Prostate gland (tissue), 2 donors: Measurements from ENCODE around the gene ELAVL1. TPM values are rescaled to one million over a fixed set of nuclear protein-coding genes. Genes with fewer than 3 reads are reported as not detected.

Source experiments
- DNase-seq: peaks from one replicate; pipeline ENCODE4 v3.0.0-alpha.2; 2019; ENCODE audit warnings: low spot score
- H3K27ac ChIP-seq, 2 donors: fragments of 200-600 bp; sonication (generic); 2 replicates each; pipeline ENCODE4 v1.5.1; 2017 to 2019
- H3K27me3 ChIP-seq: fragments of 200-600 bp; sonication (generic); replicated peaks from 2 replicates; pipeline ENCODE4 v1.5.1; 2019; ENCODE audit not compliant: insufficient read depth
- H3K36me3 ChIP-seq, 2 donors: fragments of 200-600 bp; sonication (generic); 1 replicate in 1 of 2; 2 replicates in 1 of 2; pipeline versions ENCODE4 v1.5.1 to v1.8.1; 2017 to 2019
- H3K4me1 ChIP-seq: fragments of 200-600 bp; sonication (generic); replicated peaks from 2 replicates; pipeline ENCODE4 v1.5.1; 2019
- H3K4me3 ChIP-seq, 2 donors: fragments of 200-600 bp; sonication (generic); 2 replicates each; pipeline ENCODE4 v1.5.1; 2017 to 2019
- H3K9me3 ChIP-seq: fragments of 200-600 bp; sonication (generic); 2 replicates; pipeline ENCODE4 v1.5.1; 2017
- CTCF ChIP-seq, 4 experiments: fragments of 200-600 bp in 2 of 4; fragments of 450-650 bp in 2 of 4; sonication (generic) in 2 of 4; IDR thresholded peaks; 1 replicate in 3 of 4; 2 replicates in 1 of 4; pipeline ENCODE4 v1.5.1; 2016 to 2019; ENCODE audit warnings: antibody characterized with exemption in 4 of 4, mild to moderate bottlenecking in 2 of 4, moderate library complexity in 2 of 4
- POLR2A ChIP-seq: fragments of 450-650 bp; IDR thresholded peaks from one replicate; pipeline ENCODE4 v1.6.1; 2016; ENCODE audit warnings: antibody characterized with exemption, mild to moderate bottlenecking
- POLR2AphosphoS5 ChIP-seq: sonication (generic); formaldehyde crosslinking; IDR thresholded peaks from one replicate; pipeline ENCODE4 v1.6.1; 2017; ENCODE audit warnings: antibody characterized with exemption
- WGBS: methylation state at CpG from one replicate; pipeline ENCODE4 v1.1.5; 2018; 5-methylcytosine and 5-hydroxymethylcytosine counted together
- intact Hi-C: fragments of 100-400 bp; cut with DNase I; formaldehyde crosslinking; loops from one replicate; pipeline ENCODE4 v1.14.2; 2022
- total RNA-seq, 2 donors: library from RNA; depleted of rRNA; stranded (reverse); fragments of >200 nt; gene quantifications; one replicate each; pipeline ENCODE4 v1.1.0, GENCODE V29; 2016

The ELAVL1 gene
- total RNA-seq, 2 donors from 2014 or later = 35.6 to 76.9 TPM

- no peaks in the 10 kb centered on the region for H3K27me3 ChIP-seq
- H3K4me1 ChIP-seq = no peaks in the 10 kb centered on the region
- DNase-seq = no peak
- intact Hi-C loops = no loop called here
- no peaks in the 10 kb centered on the region for H3K36me3 ChIP-seq
- H3K27ac ChIP-seq = no peak overlapping the region
- 92% methylated on average over 15 of the region's 15 CpGs for WGBS
- no peak overlapping the region for H3K4me3 ChIP-seq
- no peak for TF ChIP-seq POLR2A
- TF ChIP-seq POLR2AphosphoS5 = no peak
- H3K9me3 ChIP-seq = no peaks in the 10 kb centered on the region
Observed at GRCh38 chr19:7968008-7968795, 37.2 kb downstream of the ELAVL1 start.

- no peaks in the 10 kb centered on the region for H3K27me3 ChIP-seq
- no peaks in the 10 kb centered on the region for H3K9me3 ChIP-seq
- no peaks in the 10 kb centered on the region for H3K4me1 ChIP-seq
- no peak overlapping the region for H3K27ac ChIP-seq
- no peak for TF ChIP-seq CTCF (IDR thresholded peaks at IDR 0.05)
- TF ChIP-seq POLR2AphosphoS5 = no peak
- TF ChIP-seq POLR2A = no peak
- DNase-seq = no peak
- intact Hi-C loops = no loop called here
- WGBS = 84% methylated on average over 12 of the region's 12 CpGs
- no peaks in the 10 kb centered on the region for H3K36me3 ChIP-seq
- no peak overlapping the region for H3K4me3 ChIP-seq
Observed at GRCh38 chr19:7965921-7966665, 39.3 kb downstream of the ELAVL1 start.

GRCh38 chr19:7965259-7965841, 40.1 kb downstream of the ELAVL1 start:
- H3K36me3 ChIP-seq = no peaks in the 10 kb centered on the region
- DNase-seq = no peak
- intact Hi-C loops = no loop called here
- no peak overlapping the region for H3K4me3 ChIP-seq
- 76% methylated on average over 12 of the region's 12 CpGs for WGBS
- no peaks in the 10 kb centered on the region for H3K27me3 ChIP-seq
- no peaks in the 10 kb centered on the region for H3K9me3 ChIP-seq
- TF ChIP-seq CTCF (IDR thresholded peaks at IDR 0.05) (no peak), POLR2A (no peak), POLR2AphosphoS5 (no peak)
- no peaks in the 10 kb centered on the region for H3K4me1 ChIP-seq
- no peak overlapping the region for H3K27ac ChIP-seq

- no peak for DNase-seq
Observed at GRCh38 chr19:7963566-7963965, 41.9 kb downstream of the ELAVL1 start.

More at GRCh38 chr19:7963566-7963965, 41.9 kb downstream of the ELAVL1 start:
- TF ChIP-seq POLR2AphosphoS5 (no peak), CTCF (IDR thresholded peaks at IDR 0.05) (no peak), POLR2A (no peak)
- no peaks in the 10 kb centered on the region for H3K4me1 ChIP-seq
- no peaks in the 10 kb centered on the region for H3K36me3 ChIP-seq
- WGBS = 91% methylated on average over 25 of the region's 25 CpGs
- H3K4me3 ChIP-seq = no peak overlapping the region
- intact Hi-C loops = no loop called here
- H3K27ac ChIP-seq = no peak overlapping the region
- H3K27me3 ChIP-seq = no peaks in the 10 kb centered on the region
- no peaks in the 10 kb centered on the region for H3K9me3 ChIP-seq
